HEK293 (cell line): ENCODE data around the gene SMIM5.

Experiments
- CTCF ChIA-PET: fragments of 350-600 bp; formaldehyde crosslinking; extraction: SDS; loops from one replicate; lab custom pipeline; 2021; ENCODE audit warnings: antibody characterized with exemption; lab: Yijun Ruan, JAX
- POLR2A ChIA-PET: fragments of 300-600 bp; formaldehyde crosslinking; extraction: SDS; loops from one replicate; lab custom pipeline; 2020; ENCODE audit warnings: antibody characterized with exemption, inconsistent platforms; lab: Yijun Ruan, JAX
- H3K27ac ChIP-seq: fragments of 200-500 bp; sonication (Bioruptor generic); 2 replicates; pipeline ENCODE4 v1.5.1; 2014; ENCODE audit warnings: low read depth, low read length, control low read depth, inconsistent platforms; ENCODE audit errors: extremely low read depth
- H3K36me3 ChIP-seq, 2 experiments: fragments of 200-500 bp in 1 of 2; sonication (Bioruptor generic) in 1 of 2; 1 replicate in 1 of 2; 2 replicates in 1 of 2; pipeline ENCODE4 v1.5.1; 2014 to 2017; ENCODE audit warnings: inconsistent platforms in 2 of 2, low read length in 2 of 2; ENCODE audit not compliant: control insufficient read depth in 2 of 2, insufficient read depth in 1 of 2
- H3K4me1 ChIP-seq: fragments of 200-500 bp; sonication (Bioruptor generic); 2 replicates; pipeline ENCODE4 v1.5.1; 2014; ENCODE audit warnings: mild to moderate bottlenecking, low read length, inconsistent platforms; ENCODE audit not compliant: control insufficient read depth, insufficient read depth
- H3K4me3 ChIP-seq: 2 replicates; pipeline ENCODE4 v1.5.1; 2011; ENCODE audit warnings: low read depth, mild to moderate bottlenecking, control low read depth, low read length, moderate library complexity
- H3K9me3 ChIP-seq: fragments of 200-500 bp; sonication (Bioruptor generic); 2 replicates; pipeline ENCODE4 v1.5.1; 2014; ENCODE audit warnings: low read depth, low read length, inconsistent platforms; ENCODE audit not compliant: control insufficient read depth, insufficient read depth
- GLI4 ChIP-seq: fragments of 450-650 bp; formaldehyde crosslinking; IDR thresholded peaks from 2 replicates; pipeline ENCODE4 v1.5.1; 2016; ENCODE audit warnings: missing biosample characterization, missing genetic modification characterization
- GLIS1 ChIP-seq: fragments of 450-650 bp; formaldehyde crosslinking; IDR thresholded peaks from 2 replicates; pipeline ENCODE4 v1.5.1; 2016; ENCODE audit warnings: missing biosample characterization, missing genetic modification characterization
- HOXD13 ChIP-seq: sonication (generic); formaldehyde crosslinking; IDR thresholded peaks from 2 replicates; pipeline ENCODE4 v1.8.0; 2022; ENCODE audit warnings: missing genetic modification reagents, borderline replicate concordance
- MZF1 ChIP-seq: fragments of 450-650 bp; formaldehyde crosslinking; IDR thresholded peaks from 2 replicates; pipeline ENCODE4 v1.5.1; 2017; ENCODE audit warnings: missing biosample characterization, missing genetic modification characterization, borderline replicate concordance
- PRDM1 ChIP-seq: fragments of 450-650 bp; formaldehyde crosslinking; IDR thresholded peaks from 2 replicates; pipeline ENCODE4; 2016; ENCODE audit warnings: missing biosample characterization, missing genetic modification characterization
- RBAK ChIP-seq: fragments of 450-650 bp; formaldehyde crosslinking; IDR thresholded peaks from 2 replicates; pipeline ENCODE4 v1.5.1; 2016; ENCODE audit warnings: missing biosample characterization, missing genetic modification characterization
- ZBTB20 ChIP-seq: fragments of 450-650 bp; formaldehyde crosslinking; IDR thresholded peaks from 2 replicates; pipeline ENCODE4 v1.5.1; 2016; ENCODE audit warnings: missing biosample characterization, missing genetic modification characterization
- ZFP69B ChIP-seq: fragments of 450-650 bp; formaldehyde crosslinking; IDR thresholded peaks from 2 replicates; pipeline ENCODE4 v1.5.1; 2016; ENCODE audit warnings: missing biosample characterization, missing genetic modification characterization
- ZNF248 ChIP-seq: fragments of 450-650 bp; formaldehyde crosslinking; IDR thresholded peaks from 2 replicates; pipeline ENCODE4 v1.5.1; 2017; ENCODE audit warnings: missing biosample characterization, missing genetic modification characterization
- ZNF341 ChIP-seq: fragments of 450-650 bp; formaldehyde crosslinking; IDR thresholded peaks from 2 replicates; pipeline ENCODE4; 2016; ENCODE audit warnings: low read depth, missing biosample characterization, missing genetic modification characterization
- ZNF473 ChIP-seq: fragments of 450-650 bp; formaldehyde crosslinking; IDR thresholded peaks from 2 replicates; pipeline ENCODE4 v1.5.1; 2017; ENCODE audit warnings: missing biosample characterization, missing genetic modification characterization
- ZNF660 ChIP-seq: fragments of 450-650 bp; IDR thresholded peaks from 2 replicates; pipeline ENCODE4 v1.5.1; 2018; ENCODE audit warnings: missing biosample characterization, mild to moderate bottlenecking, missing genetic modification characterization
- ZNF692 ChIP-seq: fragments of 450-650 bp; formaldehyde crosslinking; IDR thresholded peaks from 2 replicates; pipeline ENCODE4 v1.5.1; 2016; ENCODE audit warnings: missing biosample characterization, missing genetic modification characterization
- ZXDB ChIP-seq: fragments of 450-650 bp; formaldehyde crosslinking; IDR thresholded peaks from 2 replicates; pipeline ENCODE4 v1.5.1; 2016; ENCODE audit warnings: missing biosample characterization, missing genetic modification characterization
- TF ChIP-seq, protein P1 (sequence below): fragments of 450-650 bp; formaldehyde crosslinking; IDR thresholded peaks from 2 replicates; pipeline ENCODE4 v1.5.1; 2016; ENCODE audit warnings: missing biosample characterization, missing genetic modification characterization
- TF ChIP-seq, protein P2 (sequence below): fragments of 450-650 bp; formaldehyde crosslinking; IDR thresholded peaks from 2 replicates; pipeline ENCODE4 v1.5.1; 2016; ENCODE audit warnings: missing biosample characterization, missing genetic modification characterization
- TF ChIP-seq, protein P3 (sequence below): fragments of 450-650 bp; formaldehyde crosslinking; IDR thresholded peaks from 2 replicates; pipeline ENCODE4 v1.5.1; 2017; ENCODE audit warnings: missing biosample characterization, mild to moderate bottlenecking, missing genetic modification characterization, moderate library complexity

SMIM5 gene

DNA sequence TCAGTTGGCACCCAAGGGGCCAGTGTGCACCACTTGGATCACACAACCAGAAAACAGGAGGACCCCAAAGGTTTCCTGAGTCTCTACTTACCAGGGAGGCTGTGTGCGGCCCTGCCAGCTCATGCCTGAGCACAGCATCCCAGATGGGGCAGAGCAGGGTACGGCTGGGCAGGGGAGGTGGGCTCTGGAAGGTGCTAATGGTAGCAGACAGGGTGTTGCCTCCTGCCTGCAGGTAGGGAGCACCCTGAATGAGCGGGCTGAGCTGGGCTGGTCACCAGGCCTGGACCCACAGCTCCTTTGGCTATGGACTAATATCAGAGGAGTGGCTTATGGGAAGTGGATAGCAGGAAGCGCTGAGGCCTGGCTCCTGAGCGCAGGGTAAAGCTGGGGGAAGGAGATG is 19.1 kb downstream of the SMIM5 start:
- H3K9me3 ChIP-seq = no peaks in the 10 kb centered on the region
- ChIA-PET POLR2A (interaction anchor here (2.0 to 2.2 kb wide), 2 partner anchors 19 to 128 kb away, joined by 5 to 7 read pairs; partner anchors contain the start of gene SMIM5), CTCF (interaction anchor here (0.8 to 22.8 kb wide), 18 partner anchors 8 to 126 kb away, joined by 3 to 410 read pairs (median 7); partner anchors contain the start of genes RECQL5 and SMIM5)
- H3K36me3 ChIP-seq = peaks cover 45 to 75% of the 10 kb centered on the region in 2 experiments
- no peaks in the 10 kb centered on the region for H3K4me1 ChIP-seq
- no peak overlapping the region for H3K27ac ChIP-seq
- H3K4me3 ChIP-seq = no peak overlapping the region
- no peak for TF ChIP-seq RBAK (tag by site-specific recombination)
- TF ChIP-seq GLIS1 (tag by site-specific recombination) = no peak
- TF ChIP-seq ZNF473 = no peak
- TF ChIP-seq ZXDB = no peak
- no peak for TF ChIP-seq GLI4
- no peak for TF ChIP-seq ZBTB20 (tag by site-specific recombination)

GRCh38 chr17:75652934-75653549 is 19.8 kb downstream of the SMIM5 start:
- Histone ChIP-seq H3K4me3 (no peak overlapping the region), H3K36me3 (peaks cover 51 to 74% of the 10 kb centered on the region in 2 experiments), H3K9me3 (no peaks in the 10 kb centered on the region)
- TF ChIP-seq, protein P1, sequence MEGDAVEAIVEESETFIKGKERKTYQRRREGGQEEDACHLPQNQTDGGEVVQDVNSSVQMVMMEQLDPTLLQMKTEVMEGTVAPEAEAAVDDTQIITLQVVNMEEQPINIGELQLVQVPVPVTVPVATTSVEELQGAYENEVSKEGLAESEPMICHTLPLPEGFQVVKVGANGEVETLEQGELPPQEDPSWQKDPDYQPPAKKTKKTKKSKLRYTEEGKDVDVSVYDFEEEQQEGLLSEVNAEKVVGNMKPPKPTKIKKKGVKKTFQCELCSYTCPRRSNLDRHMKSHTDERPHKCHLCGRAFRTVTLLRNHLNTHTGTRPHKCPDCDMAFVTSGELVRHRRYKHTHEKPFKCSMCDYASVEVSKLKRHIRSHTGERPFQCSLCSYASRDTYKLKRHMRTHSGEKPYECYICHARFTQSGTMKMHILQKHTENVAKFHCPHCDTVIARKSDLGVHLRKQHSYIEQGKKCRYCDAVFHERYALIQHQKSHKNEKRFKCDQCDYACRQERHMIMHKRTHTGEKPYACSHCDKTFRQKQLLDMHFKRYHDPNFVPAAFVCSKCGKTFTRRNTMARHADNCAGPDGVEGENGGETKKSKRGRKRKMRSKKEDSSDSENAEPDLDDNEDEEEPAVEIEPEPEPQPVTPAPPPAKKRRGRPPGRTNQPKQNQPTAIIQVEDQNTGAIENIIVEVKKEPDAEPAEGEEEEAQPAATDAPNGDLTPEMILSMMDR (tag by site-specific recombination) = peak; percentile 71
- TF ChIP-seq ZNF692 (tag by site-specific recombination) = peak; percentile 48; the same call in 1 of the 2 replicates
- no peak for TF ChIP-seq ZNF341 (tag by site-specific recombination)
- no peak for TF ChIP-seq ZNF248 (tag by site-specific recombination)
- no peak for TF ChIP-seq HOXD13 (CRISPR knock-in tag)
- peak; percentile 92 for TF ChIP-seq ZFP69B (tag by site-specific recombination)
- no peak for TF ChIP-seq MZF1 (tag by site-specific recombination)
- TF ChIP-seq, protein P2, sequence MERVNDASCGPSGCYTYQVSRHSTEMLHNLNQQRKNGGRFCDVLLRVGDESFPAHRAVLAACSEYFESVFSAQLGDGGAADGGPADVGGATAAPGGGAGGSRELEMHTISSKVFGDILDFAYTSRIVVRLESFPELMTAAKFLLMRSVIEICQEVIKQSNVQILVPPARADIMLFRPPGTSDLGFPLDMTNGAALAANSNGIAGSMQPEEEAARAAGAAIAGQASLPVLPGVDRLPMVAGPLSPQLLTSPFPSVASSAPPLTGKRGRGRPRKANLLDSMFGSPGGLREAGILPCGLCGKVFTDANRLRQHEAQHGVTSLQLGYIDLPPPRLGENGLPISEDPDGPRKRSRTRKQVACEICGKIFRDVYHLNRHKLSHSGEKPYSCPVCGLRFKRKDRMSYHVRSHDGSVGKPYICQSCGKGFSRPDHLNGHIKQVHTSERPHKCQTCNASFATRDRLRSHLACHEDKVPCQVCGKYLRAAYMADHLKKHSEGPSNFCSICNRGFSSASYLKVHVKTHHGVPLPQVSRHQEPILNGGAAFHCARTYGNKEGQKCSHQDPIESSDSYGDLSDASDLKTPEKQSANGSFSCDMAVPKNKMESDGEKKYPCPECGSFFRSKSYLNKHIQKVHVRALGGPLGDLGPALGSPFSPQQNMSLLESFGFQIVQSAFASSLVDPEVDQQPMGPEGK (tag by site-specific recombination) = 0 out of 2 replicates have a peak, but pooled peaks have one; percentile 23
- TF ChIP-seq, protein P3, sequence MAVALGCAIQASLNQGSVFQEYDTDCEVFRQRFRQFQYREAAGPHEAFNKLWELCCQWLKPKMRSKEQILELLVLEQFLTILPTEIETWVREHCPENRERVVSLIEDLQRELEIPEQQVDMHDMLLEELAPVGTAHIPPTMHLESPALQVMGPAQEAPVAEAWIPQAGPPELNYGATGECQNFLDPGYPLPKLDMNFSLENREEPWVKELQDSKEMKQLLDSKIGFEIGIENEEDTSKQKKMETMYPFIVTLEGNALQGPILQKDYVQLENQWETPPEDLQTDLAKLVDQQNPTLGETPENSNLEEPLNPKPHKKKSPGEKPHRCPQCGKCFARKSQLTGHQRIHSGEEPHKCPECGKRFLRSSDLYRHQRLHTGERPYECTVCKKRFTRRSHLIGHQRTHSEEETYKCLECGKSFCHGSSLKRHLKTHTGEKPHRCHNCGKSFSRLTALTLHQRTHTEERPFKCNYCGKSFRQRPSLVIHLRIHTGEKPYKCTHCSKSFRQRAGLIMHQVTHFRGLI = no peak
- no peak for TF ChIP-seq PRDM1
- no peak for TF ChIP-seq ZNF660 (tag by site-specific recombination)
- TF ChIP-seq, all 188 proteins: peak for 4
- Histone ChIP-seq H3K27ac (no peak overlapping the region), H3K4me1 (no peaks in the 10 kb centered on the region)
- ChIA-PET POLR2A (interaction anchor here (2.0 to 2.2 kb wide), 2 partner anchors 20 to 127 kb away, joined by 5 to 7 read pairs; partner anchors contain the start of gene SMIM5), CTCF (interaction anchor here (0.7 to 22.8 kb wide), 22 partner anchors 8 to 335 kb away, joined by 3 to 410 read pairs (median 3); partner anchors contain the start of gene SMIM5)
